ENCODE results near the gene LYL1.

The LYL1 gene

GRCh38 chr19:13055213-13056051, 47.2 kb downstream of the LYL1 start:
- no peaks in the 10 kb centered on the region for H3K9me3 Mint-ChIP-seq (ENCODE audit: low read depth)
- H3K27me3 Mint-ChIP-seq = peaks cover 1% of the 10 kb centered on the region
- no peak overlapping the region for H3K27ac Mint-ChIP-seq
- no peak overlapping the region for H3K4me3 Mint-ChIP-seq
- H3K36me3 Mint-ChIP-seq = no peaks in the 10 kb centered on the region
- peaks cover 13% of the 10 kb centered on the region for H3K4me1 Mint-ChIP-seq (ENCODE audit: low read depth)

GRCh38 chr19:13054626-13055212, 47.9 kb downstream of the LYL1 start:
- H3K36me3 Mint-ChIP-seq = no peaks in the 10 kb centered on the region
- H3K4me1 Mint-ChIP-seq (ENCODE audit: low read depth) = peaks cover 13% of the 10 kb centered on the region
- no peak overlapping the region for H3K4me3 Mint-ChIP-seq
- no peaks in the 10 kb centered on the region for H3K9me3 Mint-ChIP-seq (ENCODE audit: low read depth)
- H3K27ac Mint-ChIP-seq = no peak overlapping the region
- H3K27me3 Mint-ChIP-seq = peaks cover 1% of the 10 kb centered on the region

- no peak overlapping the region for H3K27ac Mint-ChIP-seq
- peaks cover 1% of the 10 kb centered on the region for H3K27me3 Mint-ChIP-seq
- no peaks in the 10 kb centered on the region for H3K36me3 Mint-ChIP-seq
- peaks cover 13% of the 10 kb centered on the region for H3K4me1 Mint-ChIP-seq (ENCODE audit: low read depth)
- no peak overlapping the region for H3K4me3 Mint-ChIP-seq
- no peaks in the 10 kb centered on the region for H3K9me3 Mint-ChIP-seq (ENCODE audit: low read depth)
Observed at GRCh38 chr19:13053761-13054625, 48.7 kb downstream of the LYL1 start.

GRCh38 chr19:13053238-13053637, 49.4 kb downstream of the LYL1 start:
- peaks cover 13% of the 10 kb centered on the region for H3K4me1 Mint-ChIP-seq (ENCODE audit: low read depth)
- H3K27ac Mint-ChIP-seq = no peak overlapping the region
- H3K4me3 Mint-ChIP-seq = no peak overlapping the region
- no peaks in the 10 kb centered on the region for H3K9me3 Mint-ChIP-seq (ENCODE audit: low read depth)
- H3K36me3 Mint-ChIP-seq = no peaks in the 10 kb centered on the region
- peaks cover 1% of the 10 kb centered on the region for H3K27me3 Mint-ChIP-seq

- H3K27ac Mint-ChIP-seq = no peak overlapping the region
- H3K9me3 Mint-ChIP-seq (ENCODE audit: low read depth) = no peaks in the 10 kb centered on the region
- peaks cover 13% of the 10 kb centered on the region for H3K4me1 Mint-ChIP-seq (ENCODE audit: low read depth)
- peaks cover 1% of the 10 kb centered on the region for H3K27me3 Mint-ChIP-seq
- H3K4me3 Mint-ChIP-seq = no peak overlapping the region
- no peaks in the 10 kb centered on the region for H3K36me3 Mint-ChIP-seq
Observed at GRCh38 chr19:13052447-13053175, 50.0 kb downstream of the LYL1 start.

GRCh38 chr19:13051557-13052165, 51.0 kb downstream of the LYL1 start:
- Mint-ChIP-seq H3K27ac (no peak overlapping the region), H3K4me3 (peak overlapping the region; percentile 18), H3K4me1 (ENCODE audit: low read depth) (peaks cover 13% of the 10 kb centered on the region), H3K9me3 (ENCODE audit: low read depth) (no peaks in the 10 kb centered on the region), H3K36me3 (no peaks in the 10 kb centered on the region), H3K27me3 (peaks cover 1% of the 10 kb centered on the region)

GRCh38 chr19:13050274-13050673, 52.4 kb downstream of the LYL1 start:
- Mint-ChIP-seq H3K4me3 (no peak overlapping the region), H3K27ac (no peak overlapping the region), H3K4me1 (ENCODE audit: low read depth) (peaks cover 13% of the 10 kb centered on the region), H3K27me3 (peaks cover 1% of the 10 kb centered on the region), H3K36me3 (no peaks in the 10 kb centered on the region), H3K9me3 (ENCODE audit: low read depth) (no peaks in the 10 kb centered on the region)

Data from activated naive CD8-positive, alpha-beta T cell (primary cell).